Coronary artery (tissue), 2 donors: Measurements from ENCODE around the gene GRID1.
A peak's percentile ranks its signal among the peaks of the same experiment; 100 is the strongest.

Experiments
- DNase-seq: peaks from one replicate; pipeline ENCODE4 v3.0.0-alpha.2; 2017; ENCODE audit warnings: low spot score
- H3K27ac ChIP-seq, 2 donors: fragments of 200-600 bp; sonication (generic); one replicate each; pipeline ENCODE4 v1.5.1; 2016 to 2019
- H3K4me3 ChIP-seq: fragments of 200-600 bp; sonication (generic); 2 replicates; pipeline ENCODE4 v1.5.1; 2016; ENCODE audit warnings: mild to moderate bottlenecking, moderate library complexity
- TF ChIP-seq, protein P1 (sequence below): fragments of 200-600 bp; sonication (generic); IDR thresholded peaks from one replicate; pipeline ENCODE4 v1.5.1; 2019; ENCODE audit warnings: antibody characterized with exemption

Gene GRID1

DNA sequence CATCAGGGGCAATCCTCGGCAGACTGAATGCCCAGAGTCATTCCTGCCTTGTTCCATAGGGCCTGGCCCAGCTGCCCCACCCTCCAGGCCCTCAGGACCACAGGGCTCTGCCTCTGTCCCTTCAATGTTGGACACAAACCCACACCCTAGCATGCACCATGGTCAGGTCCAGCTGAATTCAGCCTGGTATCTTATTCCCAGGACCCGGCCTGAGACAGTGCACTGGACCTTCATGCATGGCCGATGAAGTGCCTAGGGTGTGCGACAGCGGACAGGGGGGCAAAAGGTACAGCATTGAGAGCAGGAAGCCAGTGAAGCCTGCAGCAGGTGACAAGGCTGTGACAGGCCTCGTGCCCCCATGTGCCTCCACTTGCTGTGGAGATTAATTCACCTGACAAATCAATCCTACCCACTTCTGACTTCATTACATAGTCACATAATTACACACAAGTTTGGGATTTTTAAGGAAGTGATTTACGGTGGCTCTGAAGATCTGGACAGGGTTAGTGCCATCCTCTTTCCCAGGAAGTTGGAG, 261.9 kb downstream of the GRID1 start:
- TF ChIP-seq, protein P1, sequence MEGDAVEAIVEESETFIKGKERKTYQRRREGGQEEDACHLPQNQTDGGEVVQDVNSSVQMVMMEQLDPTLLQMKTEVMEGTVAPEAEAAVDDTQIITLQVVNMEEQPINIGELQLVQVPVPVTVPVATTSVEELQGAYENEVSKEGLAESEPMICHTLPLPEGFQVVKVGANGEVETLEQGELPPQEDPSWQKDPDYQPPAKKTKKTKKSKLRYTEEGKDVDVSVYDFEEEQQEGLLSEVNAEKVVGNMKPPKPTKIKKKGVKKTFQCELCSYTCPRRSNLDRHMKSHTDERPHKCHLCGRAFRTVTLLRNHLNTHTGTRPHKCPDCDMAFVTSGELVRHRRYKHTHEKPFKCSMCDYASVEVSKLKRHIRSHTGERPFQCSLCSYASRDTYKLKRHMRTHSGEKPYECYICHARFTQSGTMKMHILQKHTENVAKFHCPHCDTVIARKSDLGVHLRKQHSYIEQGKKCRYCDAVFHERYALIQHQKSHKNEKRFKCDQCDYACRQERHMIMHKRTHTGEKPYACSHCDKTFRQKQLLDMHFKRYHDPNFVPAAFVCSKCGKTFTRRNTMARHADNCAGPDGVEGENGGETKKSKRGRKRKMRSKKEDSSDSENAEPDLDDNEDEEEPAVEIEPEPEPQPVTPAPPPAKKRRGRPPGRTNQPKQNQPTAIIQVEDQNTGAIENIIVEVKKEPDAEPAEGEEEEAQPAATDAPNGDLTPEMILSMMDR, result no peak
- H3K27ac ChIP-seq, result no peak overlapping the region
- no peak overlapping the region for H3K4me3 ChIP-seq
- peak; percentile 56 for DNase-seq

DNA sequence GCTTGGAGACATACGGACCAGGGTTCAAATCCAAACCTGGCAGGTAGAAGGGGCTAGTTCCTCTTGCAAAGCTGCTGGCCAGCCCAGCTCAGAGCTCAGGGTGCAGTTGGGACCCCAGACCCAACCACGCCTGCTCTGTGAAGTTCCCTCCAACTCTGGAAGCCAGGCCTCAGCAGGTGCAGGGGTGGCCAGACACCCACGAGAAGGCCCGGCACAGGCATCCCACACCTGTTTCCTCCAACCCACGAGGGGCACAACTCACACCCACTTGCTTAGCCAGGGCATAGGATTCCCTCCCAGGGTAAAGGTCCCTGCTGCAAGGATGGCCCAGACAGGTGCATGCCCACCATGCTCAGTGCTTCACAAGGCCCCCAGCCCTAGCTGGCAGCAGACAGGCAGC, 262.4 kb downstream of the GRID1 start:
- TF ChIP-seq, protein P1, result no peak
- Histone ChIP-seq H3K4me3 (no peak overlapping the region), H3K27ac (no peak overlapping the region)
- peak; percentile 26 for DNase-seq

- Histone ChIP-seq H3K27ac (no peak overlapping the region), H3K4me3 (no peak overlapping the region)
- TF ChIP-seq, protein P1, result no peak
- DNase-seq, result peak; percentile 49
Observed at GRCh38 chr10:86103391-86104101, 263.0 kb downstream of the GRID1 start.

GRCh38 chr10:86102451-86102850, 264.1 kb downstream of the GRID1 start:
- Histone ChIP-seq H3K4me3 (no peak overlapping the region), H3K27ac (no peak overlapping the region)
- DNase-seq, result peak; percentile 40
- TF ChIP-seq, protein P1, result no peak

DNA sequence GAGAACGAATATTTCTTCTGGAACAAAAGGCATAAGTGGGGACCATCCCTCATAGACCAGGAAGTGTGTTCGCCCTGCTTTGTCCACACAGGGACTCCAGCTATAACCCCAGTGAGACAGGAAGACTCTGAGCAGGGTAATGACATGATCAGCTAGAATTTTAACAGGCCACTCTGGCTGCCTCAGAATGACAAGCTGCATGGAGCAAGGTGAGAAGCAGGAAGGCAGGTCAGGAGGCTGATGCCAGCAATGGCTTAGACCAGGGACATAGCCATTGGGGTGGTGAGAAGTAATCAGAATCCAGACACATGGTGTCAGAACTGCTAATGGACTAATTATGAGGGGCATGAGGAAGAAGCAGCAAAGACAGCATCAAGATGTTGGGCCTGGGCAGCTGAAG, 264.6 kb downstream of the GRID1 start:
- TF ChIP-seq, protein P1, result no peak
- no peak overlapping the region for H3K27ac ChIP-seq
- H3K4me3 ChIP-seq, result no peak overlapping the region
- no peak for DNase-seq

GRCh38 chr10:86100581-86101061, 266.0 kb downstream of the GRID1 start:
- TF ChIP-seq, protein P1, result no peak
- Histone ChIP-seq H3K27ac (no peak overlapping the region), H3K4me3 (no peak overlapping the region)
- DNase-seq, result peak; percentile 33
